ENCODE results near the gene ZXDC. TPM values are rescaled to one million over a fixed set of nuclear protein-coding genes. Genes with fewer than 3 reads are reported as not detected.

ZXDC gene, protein sequence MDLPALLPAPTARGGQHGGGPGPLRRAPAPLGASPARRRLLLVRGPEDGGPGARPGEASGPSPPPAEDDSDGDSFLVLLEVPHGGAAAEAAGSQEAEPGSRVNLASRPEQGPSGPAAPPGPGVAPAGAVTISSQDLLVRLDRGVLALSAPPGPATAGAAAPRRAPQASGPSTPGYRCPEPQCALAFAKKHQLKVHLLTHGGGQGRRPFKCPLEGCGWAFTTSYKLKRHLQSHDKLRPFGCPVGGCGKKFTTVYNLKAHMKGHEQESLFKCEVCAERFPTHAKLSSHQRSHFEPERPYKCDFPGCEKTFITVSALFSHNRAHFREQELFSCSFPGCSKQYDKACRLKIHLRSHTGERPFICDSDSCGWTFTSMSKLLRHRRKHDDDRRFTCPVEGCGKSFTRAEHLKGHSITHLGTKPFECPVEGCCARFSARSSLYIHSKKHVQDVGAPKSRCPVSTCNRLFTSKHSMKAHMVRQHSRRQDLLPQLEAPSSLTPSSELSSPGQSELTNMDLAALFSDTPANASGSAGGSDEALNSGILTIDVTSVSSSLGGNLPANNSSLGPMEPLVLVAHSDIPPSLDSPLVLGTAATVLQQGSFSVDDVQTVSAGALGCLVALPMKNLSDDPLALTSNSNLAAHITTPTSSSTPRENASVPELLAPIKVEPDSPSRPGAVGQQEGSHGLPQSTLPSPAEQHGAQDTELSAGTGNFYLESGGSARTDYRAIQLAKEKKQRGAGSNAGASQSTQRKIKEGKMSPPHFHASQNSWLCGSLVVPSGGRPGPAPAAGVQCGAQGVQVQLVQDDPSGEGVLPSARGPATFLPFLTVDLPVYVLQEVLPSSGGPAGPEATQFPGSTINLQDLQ
- total RNA-seq: 21.0 and 25.0 TPM in 2 replicates
- 22.9 and 24.1 TPM in 2 replicates for polyA plus RNA-seq

DNA sequence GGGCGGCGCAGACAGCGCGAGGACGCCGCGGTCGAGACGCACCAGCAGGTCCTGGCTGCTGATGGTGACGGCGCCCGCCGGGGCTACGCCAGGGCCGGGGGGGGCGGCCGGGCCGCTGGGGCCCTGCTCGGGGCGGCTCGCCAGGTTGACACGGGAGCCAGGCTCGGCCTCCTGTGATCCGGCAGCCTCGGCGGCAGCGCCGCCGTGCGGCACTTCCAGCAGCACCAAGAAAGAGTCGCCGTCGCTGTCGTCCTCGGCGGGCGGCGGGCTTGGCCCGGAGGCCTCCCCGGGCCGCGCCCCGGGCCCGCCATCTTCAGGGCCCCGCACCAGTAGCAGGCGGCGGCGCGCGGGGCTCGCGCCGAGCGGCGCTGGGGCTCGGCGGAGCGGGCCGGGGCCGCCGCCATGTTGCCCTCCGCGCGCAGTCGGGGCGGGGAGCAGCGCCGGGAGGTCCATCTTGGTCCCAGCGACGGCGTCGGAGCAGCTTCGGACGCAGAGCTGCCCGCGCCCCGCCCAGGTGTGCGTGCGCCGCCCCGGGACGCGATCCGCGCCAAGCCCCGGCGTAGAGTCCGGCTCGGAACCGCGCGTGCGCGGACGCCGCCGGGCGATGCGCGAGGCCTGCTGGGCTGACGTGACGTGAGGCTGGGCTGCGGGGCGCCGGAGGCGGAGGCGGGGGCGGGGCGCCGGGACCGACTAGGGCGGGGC lies at the start of gene ZXDC:
ZXDC (minus strand) TSS at position 479 of the 702 bp plus-strand sequence; CDS start at position 453, 26 bp downstream.
- H3K4me1 ChIP-seq (ENCODE audit: insufficient read depth): peaks cover 27% of the 10 kb centered on the region
- peak within 1 kb of the TSS; percentile 97 for H3K27ac ChIP-seq
- 0% methylated on average over 24 of the region's 112 CpGs for WGBS (ENCODE audit: low lambda C conversion rate, missing lambda C conversion rate)
- peaks cover 45% of the 10 kb centered on the region for H4K20me1 ChIP-seq (ENCODE audit: insufficient read depth, poor library complexity, severe bottlenecking)
- H3K9me2 ChIP-seq (replicated peaks; ENCODE audit: insufficient read depth): no peaks in the 10 kb centered on the region
- no peaks in the 10 kb centered on the region for H3K36me3 ChIP-seq (replicated peaks; ENCODE audit: insufficient read depth, low read depth)
- H3K79me2 ChIP-seq: peaks cover 42% of the 10 kb centered on the region
- H3K9me3 ChIP-seq (ENCODE audit: low read depth): no peaks in the 10 kb centered on the region
- H2AFZ ChIP-seq: peak within 1 kb of the TSS; percentile 80
- peak; percentile 98 for DNase-seq (ENCODE audit: low spot score)
- peak within 1 kb of the TSS; percentile 80 for H3K4me3 ChIP-seq
- no peak for TF ChIP-seq EZH2phosphoT487 (IDR thresholded peaks at IDR 0.05; ENCODE audit: low read depth, severe bottlenecking, unreplicated experiment)
- TF ChIP-seq, protein P1, sequence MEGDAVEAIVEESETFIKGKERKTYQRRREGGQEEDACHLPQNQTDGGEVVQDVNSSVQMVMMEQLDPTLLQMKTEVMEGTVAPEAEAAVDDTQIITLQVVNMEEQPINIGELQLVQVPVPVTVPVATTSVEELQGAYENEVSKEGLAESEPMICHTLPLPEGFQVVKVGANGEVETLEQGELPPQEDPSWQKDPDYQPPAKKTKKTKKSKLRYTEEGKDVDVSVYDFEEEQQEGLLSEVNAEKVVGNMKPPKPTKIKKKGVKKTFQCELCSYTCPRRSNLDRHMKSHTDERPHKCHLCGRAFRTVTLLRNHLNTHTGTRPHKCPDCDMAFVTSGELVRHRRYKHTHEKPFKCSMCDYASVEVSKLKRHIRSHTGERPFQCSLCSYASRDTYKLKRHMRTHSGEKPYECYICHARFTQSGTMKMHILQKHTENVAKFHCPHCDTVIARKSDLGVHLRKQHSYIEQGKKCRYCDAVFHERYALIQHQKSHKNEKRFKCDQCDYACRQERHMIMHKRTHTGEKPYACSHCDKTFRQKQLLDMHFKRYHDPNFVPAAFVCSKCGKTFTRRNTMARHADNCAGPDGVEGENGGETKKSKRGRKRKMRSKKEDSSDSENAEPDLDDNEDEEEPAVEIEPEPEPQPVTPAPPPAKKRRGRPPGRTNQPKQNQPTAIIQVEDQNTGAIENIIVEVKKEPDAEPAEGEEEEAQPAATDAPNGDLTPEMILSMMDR (IDR thresholded peaks at IDR 0.05; ENCODE audit: poor library complexity): peak; percentile 52
- no peaks in the 10 kb centered on the region for H3K27me3 ChIP-seq
- peak within 1 kb of the TSS; percentile 99 for H3K4me2 ChIP-seq

GRCh38 chr3:126525091-126525852 lies 49.6 kb upstream of the ZXDC start:
- H3K4me1 ChIP-seq (ENCODE audit: insufficient read depth): peaks cover 42% of the 10 kb centered on the region

More at GRCh38 chr3:126525091-126525852, 49.6 kb upstream of the ZXDC start:
- H3K9me3 ChIP-seq (ENCODE audit: low read depth): no peaks in the 10 kb centered on the region
- no peaks in the 10 kb centered on the region for H3K36me3 ChIP-seq (replicated peaks; ENCODE audit: insufficient read depth, low read depth)
- TF ChIP-seq EZH2phosphoT487 (IDR thresholded peaks at IDR 0.05; ENCODE audit: low read depth, severe bottlenecking, unreplicated experiment): no peak
- no peak for TF ChIP-seq EZH2 (IDR thresholded peaks at IDR 0.05; ENCODE audit: borderline replicate concordance)
- TF ChIP-seq, protein P1 (IDR thresholded peaks at IDR 0.05; ENCODE audit: poor library complexity): no peak
- H3K79me2 ChIP-seq: no peaks in the 10 kb centered on the region
- H3K9me2 ChIP-seq (replicated peaks; ENCODE audit: insufficient read depth): no peaks in the 10 kb centered on the region
- H2AFZ ChIP-seq: no peak overlapping the region
- WGBS (ENCODE audit: low lambda C conversion rate, missing lambda C conversion rate): 54% methylated on average over 12 of the region's 12 CpGs
- DNase-seq (ENCODE audit: low spot score): peak; percentile 61
- peak overlapping the region; percentile 87 for H3K27ac ChIP-seq
- H3K4me2 ChIP-seq: peak overlapping the region; percentile 95
- H3K27me3 ChIP-seq: peaks cover 10% of the 10 kb centered on the region
- no peaks in the 10 kb centered on the region for H4K20me1 ChIP-seq (ENCODE audit: insufficient read depth, poor library complexity, severe bottlenecking)
- peak overlapping the region; percentile 52 for H3K4me3 ChIP-seq
